K562 (cell line): Measurements from ENCODE around the gene MME.

Experiments
- CEBPB ChIP-seq: fragments of 450-650 bp; IDR thresholded peaks from 2 replicates; pipeline ENCODE4 v1.6.1; 2016; ENCODE audit warnings: missing genetic modification characterization, missing compliant biosample characterization
- E2F6 ChIP-seq, 2 experiments: IDR thresholded peaks; 2 replicates each; pipeline ENCODE4 v1.6.1; 2011; ENCODE audit warnings: borderline replicate concordance in 1 of 2, control low read depth in 1 of 2, low read depth in 1 of 2, low read length in 1 of 2, mild to moderate bottlenecking in 1 of 2, mixed read lengths in 1 of 2, moderate library complexity in 1 of 2; ENCODE audit not compliant: insufficient read depth in 1 of 2, insufficient read length in 1 of 2, poor library complexity in 1 of 2, severe bottlenecking in 1 of 2; ENCODE audit errors: extremely low read depth in 1 of 2
- ESRRB ChIP-seq: fragments of 250-450 bp; sonication (Bioruptor Pico); IDR thresholded peaks from 2 replicates; pipeline ENCODE4 v1.5.0; 2020; ENCODE audit warnings: mild to moderate bottlenecking, moderate library complexity, borderline replicate concordance
- GATA2 ChIP-seq: sonication (generic); formaldehyde crosslinking; IDR thresholded peaks from 2 replicates; pipeline ENCODE4 v1.4.0; 2020; ENCODE audit warnings: mild to moderate bottlenecking, missing genetic modification reagents
- HCFC1 ChIP-seq: IDR thresholded peaks from 2 replicates; pipeline ENCODE4 v1.6.1; 2012; ENCODE audit warnings: low read depth, low read length, improper control_type of control experiment
- HDAC1 ChIP-seq, 2 experiments: fragments of 450-650 bp; IDR thresholded peaks; 2 replicates each; pipeline ENCODE4 v1.6.1; 2016 to 2017; ENCODE audit warnings: inconsistent platforms in 1 of 2, mild to moderate bottlenecking in 1 of 2, moderate library complexity in 1 of 2
- SMARCE1 ChIP-seq: fragments of 450-650 bp; IDR thresholded peaks from 2 replicates; pipeline ENCODE4 v1.7.1; 2016; ENCODE audit warnings: mild to moderate bottlenecking
- ZNF431 ChIP-seq: sonication (generic); formaldehyde crosslinking; IDR thresholded peaks from 2 replicates; pipeline ENCODE4 v1.8.0; 2022; ENCODE audit warnings: mild to moderate bottlenecking, missing genetic modification reagents
- TF ChIP-seq, protein P1 (sequence below), 2 experiments: fragments of 450-650 bp; formaldehyde crosslinking in 1 of 2; IDR thresholded peaks; 2 replicates each; pipeline versions ENCODE4 v1.4.0 to v1.6.1; 2014 to 2020; ENCODE audit warnings: mild to moderate bottlenecking in 2 of 2, borderline replicate concordance in 1 of 2, low read depth in 1 of 2

DNA sequence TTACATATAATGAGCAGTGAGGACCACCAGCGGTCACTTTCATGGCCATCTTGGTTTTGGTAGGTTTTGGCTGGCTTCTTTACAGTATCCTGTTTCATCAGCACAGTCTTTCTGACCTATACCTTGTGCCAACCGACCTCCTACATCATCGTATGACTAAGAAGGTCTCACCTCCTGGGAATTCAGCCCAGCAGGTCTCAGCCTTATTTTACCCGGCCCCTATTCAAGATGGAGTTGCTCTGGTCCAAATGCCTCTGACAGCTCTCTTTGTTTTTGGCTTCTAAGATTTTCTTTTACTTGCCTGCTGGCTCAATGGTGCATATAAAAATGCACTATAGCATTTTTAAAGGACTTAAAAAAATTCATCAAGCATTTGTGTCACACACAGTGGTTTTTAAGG lies 3.2 kb upstream of the MME start:
- TF ChIP-seq ZNF431 (CRISPR knock-in tag) (no peak), HDAC1 (IDR thresholded peaks at IDR 0.05) (no peak), SMARCE1 (no peak), E2F6 (IDR thresholded peaks at IDR 0.05; ENCODE audit: borderline replicate concordance in 1 of 2, extremely low read depth in 1 of 2, insufficient read depth in 1 of 2, insufficient read length in 1 of 2, low read depth in 1 of 2, low read length in 1 of 2, poor library complexity in 1 of 2, severe bottlenecking in 1 of 2) (no peak), GATA2 (CRISPR knock-in tag) (no peak), CEBPB (tag) (no peak), ESRRB (CRISPR knock-in tag) (no peak; the same call in 1 of the 2 replicates), HCFC1 (no peak)
- TF ChIP-seq, protein P1, sequence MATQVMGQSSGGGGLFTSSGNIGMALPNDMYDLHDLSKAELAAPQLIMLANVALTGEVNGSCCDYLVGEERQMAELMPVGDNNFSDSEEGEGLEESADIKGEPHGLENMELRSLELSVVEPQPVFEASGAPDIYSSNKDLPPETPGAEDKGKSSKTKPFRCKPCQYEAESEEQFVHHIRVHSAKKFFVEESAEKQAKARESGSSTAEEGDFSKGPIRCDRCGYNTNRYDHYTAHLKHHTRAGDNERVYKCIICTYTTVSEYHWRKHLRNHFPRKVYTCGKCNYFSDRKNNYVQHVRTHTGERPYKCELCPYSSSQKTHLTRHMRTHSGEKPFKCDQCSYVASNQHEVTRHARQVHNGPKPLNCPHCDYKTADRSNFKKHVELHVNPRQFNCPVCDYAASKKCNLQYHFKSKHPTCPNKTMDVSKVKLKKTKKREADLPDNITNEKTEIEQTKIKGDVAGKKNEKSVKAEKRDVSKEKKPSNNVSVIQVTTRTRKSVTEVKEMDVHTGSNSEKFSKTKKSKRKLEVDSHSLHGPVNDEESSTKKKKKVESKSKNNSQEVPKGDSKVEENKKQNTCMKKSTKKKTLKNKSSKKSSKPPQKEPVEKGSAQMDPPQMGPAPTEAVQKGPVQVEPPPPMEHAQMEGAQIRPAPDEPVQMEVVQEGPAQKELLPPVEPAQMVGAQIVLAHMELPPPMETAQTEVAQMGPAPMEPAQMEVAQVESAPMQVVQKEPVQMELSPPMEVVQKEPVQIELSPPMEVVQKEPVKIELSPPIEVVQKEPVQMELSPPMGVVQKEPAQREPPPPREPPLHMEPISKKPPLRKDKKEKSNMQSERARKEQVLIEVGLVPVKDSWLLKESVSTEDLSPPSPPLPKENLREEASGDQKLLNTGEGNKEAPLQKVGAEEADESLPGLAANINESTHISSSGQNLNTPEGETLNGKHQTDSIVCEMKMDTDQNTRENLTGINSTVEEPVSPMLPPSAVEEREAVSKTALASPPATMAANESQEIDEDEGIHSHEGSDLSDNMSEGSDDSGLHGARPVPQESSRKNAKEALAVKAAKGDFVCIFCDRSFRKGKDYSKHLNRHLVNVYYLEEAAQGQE (IDR thresholded peaks at IDR 0.05; ENCODE audit: borderline replicate concordance): no peak
- TF ChIP-seq, protein P1 (CRISPR knock-in tag; IDR thresholded peaks at IDR 0.05; ENCODE audit: low read depth): no peak
